HepG2 (cell line): ENCODE measurements around the gene ANKRD11. TPM values are rescaled to one million over a fixed set of nuclear protein-coding genes. Genes with fewer than 3 reads are reported as not detected.

Source experiments
- BCL6 ChIP-seq: IDR thresholded peaks from 2 replicates; pipeline ENCODE4 v1.6.1; 2016; ENCODE audit warnings: missing genetic modification reagents, missing compliant biosample characterization
- CEBPG ChIP-seq: IDR thresholded peaks from 2 replicates; pipeline ENCODE4 v1.6.1; 2016
- DR1 ChIP-seq: sonication (generic); formaldehyde crosslinking; IDR thresholded peaks from 2 replicates; pipeline ENCODE4 v1.8.0; 2021; ENCODE audit warnings: mild to moderate bottlenecking, missing genetic modification reagents, inconsistent platforms
- EEA1 ChIP-seq: sonication (generic); formaldehyde crosslinking; IDR thresholded peaks from 2 replicates; pipeline ENCODE4 v1.5.1; 2020; ENCODE audit warnings: mild to moderate bottlenecking, missing genetic modification reagents, borderline replicate concordance
- EHMT2 ChIP-seq: fragments of 200-600 bp; sonication (generic); IDR thresholded peaks from 2 replicates; pipeline ENCODE4 v1.7.0; 2017; ENCODE audit warnings: antibody characterized with exemption, low read depth, low read length, borderline replicate concordance
- ERF ChIP-seq: IDR thresholded peaks from 2 replicates; pipeline ENCODE4 v1.6.1; 2018; ENCODE audit warnings: missing biosample characterization, missing genetic modification reagents
- KAT8 ChIP-seq: IDR thresholded peaks from 2 replicates; pipeline ENCODE4 v1.6.1; 2016; ENCODE audit warnings: missing genetic modification reagents, missing compliant biosample characterization
- REPIN1 ChIP-seq: sonication (generic); formaldehyde crosslinking; IDR thresholded peaks from 2 replicates; pipeline ENCODE4 v1.8.0; 2022; ENCODE audit warnings: missing genetic modification reagents, low read depth, mild to moderate bottlenecking, borderline replicate concordance
- RFX1 ChIP-seq: fragments of 450-650 bp; IDR thresholded peaks from 2 replicates; pipeline ENCODE4 v1.6.1; 2017
- SMAD1 ChIP-seq: sonication (generic); formaldehyde crosslinking; IDR thresholded peaks from 2 replicates; pipeline ENCODE4 v1.4.0; 2020; ENCODE audit warnings: missing genetic modification reagents, low read depth, mild to moderate bottlenecking, borderline replicate concordance
- ZBTB38 ChIP-seq: sonication (generic); formaldehyde crosslinking; IDR thresholded peaks from 2 replicates; pipeline ENCODE4 v1.5.1; 2020; ENCODE audit warnings: mild to moderate bottlenecking, missing genetic modification reagents
- ZFP36 ChIP-seq: fragments of 150-350 bp; IDR thresholded peaks from 2 replicates; pipeline ENCODE4 v1.6.1; 2018; ENCODE audit warnings: borderline replicate concordance, low read length, low read depth; ENCODE audit not compliant: partially characterized antibody
- ZNF24 ChIP-seq: fragments of 450-650 bp; IDR thresholded peaks from 2 replicates; pipeline ENCODE4 v1.6.1; 2017; ENCODE audit warnings: antibody characterized with exemption, mild to moderate bottlenecking
- ZNF577 ChIP-seq: sonication (generic); formaldehyde crosslinking; IDR thresholded peaks from 2 replicates; pipeline ENCODE4 v1.4.0; 2020; ENCODE audit warnings: mild to moderate bottlenecking, low read depth, missing genetic modification reagents, borderline replicate concordance
- ZNF672 ChIP-seq: sonication (generic); formaldehyde crosslinking; IDR thresholded peaks from 2 replicates; pipeline ENCODE4 v1.8.1; 2022; ENCODE audit warnings: missing genetic modification reagents
- polyA plus RNA-seq, 8 experiments: library from polyadenylated mRNA; depleted of rRNA in 3 of 8; stranded (reverse) in 7 of 8; unstranded in 1 of 8; fragments of >200 nt; fragmentation: Illumina TruSeq in 4 of 8; extraction: Trizol in 4 of 8; gene quantifications; 2 replicates each; pipeline versions ENCODE4 v1.2.1 to v1.2.3, GENCODE V29; 2011 to 2016; ENCODE audit warnings: low read depth in 4 of 8, missing spikeins in 1 of 8, mixed read lengths in 1 of 8; ENCODE audit not compliant: insufficient read depth in 1 of 8
- total RNA-seq, 5 experiments: library from RNA; depleted of rRNA; stranded (reverse); fragments of >200 nt; fragmentation: Illumina TruSeq; extraction: Trizol; gene quantifications; 2 replicates each; pipeline ENCODE4 v1.2.3, GENCODE V29; 2016; ENCODE audit warnings: low read depth in 1 of 5
- TF ChIP-seq, protein P1 (sequence below): sonication (generic); formaldehyde crosslinking; IDR thresholded peaks from 2 replicates; pipeline ENCODE4; 2020; ENCODE audit warnings: missing genetic modification reagents, mild to moderate bottlenecking, borderline replicate concordance
- TF ChIP-seq, protein P2 (sequence below): sonication (generic); formaldehyde crosslinking; IDR thresholded peaks from 2 replicates; pipeline ENCODE4 v1.4.0; 2020; ENCODE audit warnings: missing genetic modification reagents
- TF ChIP-seq, protein P3 (sequence below): sonication (generic); formaldehyde crosslinking; IDR thresholded peaks from 2 replicates; pipeline ENCODE4 v1.4.0; 2020; ENCODE audit warnings: low read depth, missing genetic modification reagents
- TF ChIP-seq, protein P4 (sequence below): sonication (generic); formaldehyde crosslinking; IDR thresholded peaks from 2 replicates; pipeline ENCODE4 v1.4.0; 2020; ENCODE audit warnings: mild to moderate bottlenecking, missing genetic modification reagents
- TF ChIP-seq, protein P5 (sequence below): sonication (generic); formaldehyde crosslinking; IDR thresholded peaks from 2 replicates; pipeline ENCODE4 v1.4.0; 2020; ENCODE audit warnings: missing genetic modification reagents

The ANKRD11 gene
- total and polyA plus RNA-seq, 2 of the 13 experiments (the other 11 are each of a cell fraction or from before 2014, with no cell fraction given): 21.4 to 38.4 TPM

DNA sequence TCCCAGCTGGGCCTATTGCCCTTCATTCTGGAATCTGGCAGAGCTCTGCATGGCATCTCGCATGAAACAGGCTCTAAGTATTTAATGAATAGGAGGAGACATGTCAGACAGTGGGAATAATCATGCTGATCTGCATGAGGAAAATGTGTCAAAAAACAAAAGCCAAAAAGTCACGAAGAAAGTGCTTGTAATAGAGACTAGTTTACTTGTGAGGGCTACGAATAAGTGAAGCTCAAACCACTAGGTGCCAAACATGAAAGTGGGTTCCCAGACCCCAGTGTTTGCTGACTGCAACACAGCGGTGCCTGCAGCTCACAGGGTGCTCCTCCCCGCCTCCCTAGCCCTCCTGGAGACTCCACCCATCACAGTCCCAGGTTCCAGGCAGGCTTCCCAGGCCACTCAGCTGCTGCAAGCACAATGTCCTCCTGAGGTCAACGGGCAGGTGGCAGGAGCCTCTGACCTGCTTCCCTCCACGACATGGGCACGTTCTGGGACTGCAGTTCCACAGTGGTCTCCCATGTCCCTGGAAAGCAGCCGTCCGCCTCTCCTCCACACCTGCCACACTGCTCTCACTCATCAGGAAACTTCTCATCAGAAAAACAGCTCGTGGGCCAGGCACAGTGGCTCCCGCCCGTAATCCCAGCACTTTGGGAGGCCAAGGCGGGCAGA is 96.5 kb downstream of the ANKRD11 start (continued):
- TF ChIP-seq, protein P1, sequence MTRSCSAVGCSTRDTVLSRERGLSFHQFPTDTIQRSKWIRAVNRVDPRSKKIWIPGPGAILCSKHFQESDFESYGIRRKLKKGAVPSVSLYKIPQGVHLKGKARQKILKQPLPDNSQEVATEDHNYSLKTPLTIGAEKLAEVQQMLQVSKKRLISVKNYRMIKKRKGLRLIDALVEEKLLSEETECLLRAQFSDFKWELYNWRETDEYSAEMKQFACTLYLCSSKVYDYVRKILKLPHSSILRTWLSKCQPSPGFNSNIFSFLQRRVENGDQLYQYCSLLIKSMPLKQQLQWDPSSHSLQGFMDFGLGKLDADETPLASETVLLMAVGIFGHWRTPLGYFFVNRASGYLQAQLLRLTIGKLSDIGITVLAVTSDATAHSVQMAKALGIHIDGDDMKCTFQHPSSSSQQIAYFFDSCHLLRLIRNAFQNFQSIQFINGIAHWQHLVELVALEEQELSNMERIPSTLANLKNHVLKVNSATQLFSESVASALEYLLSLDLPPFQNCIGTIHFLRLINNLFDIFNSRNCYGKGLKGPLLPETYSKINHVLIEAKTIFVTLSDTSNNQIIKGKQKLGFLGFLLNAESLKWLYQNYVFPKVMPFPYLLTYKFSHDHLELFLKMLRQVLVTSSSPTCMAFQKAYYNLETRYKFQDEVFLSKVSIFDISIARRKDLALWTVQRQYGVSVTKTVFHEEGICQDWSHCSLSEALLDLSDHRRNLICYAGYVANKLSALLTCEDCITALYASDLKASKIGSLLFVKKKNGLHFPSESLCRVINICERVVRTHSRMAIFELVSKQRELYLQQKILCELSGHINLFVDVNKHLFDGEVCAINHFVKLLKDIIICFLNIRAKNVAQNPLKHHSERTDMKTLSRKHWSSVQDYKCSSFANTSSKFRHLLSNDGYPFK (CRISPR knock-in tag): no peak
- TF ChIP-seq ZBTB38 (CRISPR knock-in tag): peak; percentile 93
- no peak for TF ChIP-seq CEBPG (CRISPR knock-in tag)
- TF ChIP-seq KAT8 (CRISPR knock-in tag): no peak
- no peak for TF ChIP-seq EHMT2
- TF ChIP-seq, protein P2, sequence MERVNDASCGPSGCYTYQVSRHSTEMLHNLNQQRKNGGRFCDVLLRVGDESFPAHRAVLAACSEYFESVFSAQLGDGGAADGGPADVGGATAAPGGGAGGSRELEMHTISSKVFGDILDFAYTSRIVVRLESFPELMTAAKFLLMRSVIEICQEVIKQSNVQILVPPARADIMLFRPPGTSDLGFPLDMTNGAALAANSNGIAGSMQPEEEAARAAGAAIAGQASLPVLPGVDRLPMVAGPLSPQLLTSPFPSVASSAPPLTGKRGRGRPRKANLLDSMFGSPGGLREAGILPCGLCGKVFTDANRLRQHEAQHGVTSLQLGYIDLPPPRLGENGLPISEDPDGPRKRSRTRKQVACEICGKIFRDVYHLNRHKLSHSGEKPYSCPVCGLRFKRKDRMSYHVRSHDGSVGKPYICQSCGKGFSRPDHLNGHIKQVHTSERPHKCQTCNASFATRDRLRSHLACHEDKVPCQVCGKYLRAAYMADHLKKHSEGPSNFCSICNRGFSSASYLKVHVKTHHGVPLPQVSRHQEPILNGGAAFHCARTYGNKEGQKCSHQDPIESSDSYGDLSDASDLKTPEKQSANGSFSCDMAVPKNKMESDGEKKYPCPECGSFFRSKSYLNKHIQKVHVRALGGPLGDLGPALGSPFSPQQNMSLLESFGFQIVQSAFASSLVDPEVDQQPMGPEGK (CRISPR knock-in tag): 0 out of 2 replicates have a peak, but pooled peaks have one; percentile 14
- TF ChIP-seq, protein P3, sequence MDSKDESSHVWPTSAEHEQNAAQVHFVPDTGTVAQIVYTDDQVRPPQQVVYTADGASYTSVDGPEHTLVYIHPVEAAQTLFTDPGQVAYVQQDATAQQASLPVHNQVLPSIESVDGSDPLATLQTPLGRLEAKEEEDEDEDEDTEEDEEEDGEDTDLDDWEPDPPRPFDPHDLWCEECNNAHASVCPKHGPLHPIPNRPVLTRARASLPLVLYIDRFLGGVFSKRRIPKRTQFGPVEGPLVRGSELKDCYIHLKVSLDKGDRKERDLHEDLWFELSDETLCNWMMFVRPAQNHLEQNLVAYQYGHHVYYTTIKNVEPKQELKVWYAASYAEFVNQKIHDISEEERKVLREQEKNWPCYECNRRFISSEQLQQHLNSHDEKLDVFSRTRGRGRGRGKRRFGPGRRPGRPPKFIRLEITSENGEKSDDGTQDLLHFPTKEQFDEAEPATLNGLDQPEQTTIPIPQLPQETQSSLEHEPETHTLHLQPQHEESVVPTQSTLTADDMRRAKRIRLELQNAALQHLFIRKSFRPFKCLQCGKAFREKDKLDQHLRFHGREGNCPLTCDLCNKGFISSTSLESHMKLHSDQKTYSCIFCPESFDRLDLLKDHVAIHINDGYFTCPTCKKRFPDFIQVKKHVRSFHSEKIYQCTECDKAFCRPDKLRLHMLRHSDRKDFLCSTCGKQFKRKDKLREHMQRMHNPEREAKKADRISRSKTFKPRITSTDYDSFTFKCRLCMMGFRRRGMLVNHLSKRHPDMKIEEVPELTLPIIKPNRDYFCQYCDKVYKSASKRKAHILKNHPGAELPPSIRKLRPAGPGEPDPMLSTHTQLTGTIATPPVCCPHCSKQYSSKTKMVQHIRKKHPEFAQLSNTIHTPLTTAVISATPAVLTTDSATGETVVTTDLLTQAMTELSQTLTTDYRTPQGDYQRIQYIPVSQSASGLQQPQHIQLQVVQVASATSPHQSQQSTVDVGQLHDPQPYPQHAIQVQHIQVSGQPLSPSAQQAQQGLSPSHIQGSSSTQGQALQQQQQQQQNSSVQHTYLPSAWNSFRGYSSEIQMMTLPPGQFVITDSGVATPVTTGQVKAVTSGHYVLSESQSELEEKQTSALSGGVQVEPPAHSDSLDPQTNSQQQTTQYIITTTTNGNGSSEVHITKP (CRISPR knock-in tag): no peak
- TF ChIP-seq ZFP36: no peak
- TF ChIP-seq, protein P4, sequence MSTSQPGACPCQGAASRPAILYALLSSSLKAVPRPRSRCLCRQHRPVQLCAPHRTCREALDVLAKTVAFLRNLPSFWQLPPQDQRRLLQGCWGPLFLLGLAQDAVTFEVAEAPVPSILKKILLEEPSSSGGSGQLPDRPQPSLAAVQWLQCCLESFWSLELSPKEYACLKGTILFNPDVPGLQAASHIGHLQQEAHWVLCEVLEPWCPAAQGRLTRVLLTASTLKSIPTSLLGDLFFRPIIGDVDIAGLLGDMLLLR (CRISPR knock-in tag): no peak
- TF ChIP-seq, protein P5, sequence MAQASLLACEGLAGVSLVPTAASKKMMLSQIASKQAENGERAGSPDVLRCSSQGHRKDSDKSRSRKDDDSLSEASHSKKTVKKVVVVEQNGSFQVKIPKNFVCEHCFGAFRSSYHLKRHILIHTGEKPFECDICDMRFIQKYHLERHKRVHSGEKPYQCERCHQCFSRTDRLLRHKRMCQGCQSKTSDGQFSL (CRISPR knock-in tag): no peak
- TF ChIP-seq EEA1 (CRISPR knock-in tag): no peak
- no peak for TF ChIP-seq ZNF24
- no peak for TF ChIP-seq RFX1
- TF ChIP-seq ERF: no peak
- TF ChIP-seq ZNF672 (CRISPR knock-in tag): no peak
- TF ChIP-seq DR1: no peak
- peak; percentile 60 for TF ChIP-seq BCL6 (CRISPR knock-in tag)
- no peak for TF ChIP-seq SMAD1
- no peak for TF ChIP-seq REPIN1 (CRISPR knock-in tag)
- TF ChIP-seq ZNF577: no peak
